ENCODE results near the gene BDKRB2.

The BDKRB2 gene

GRCh38 chr14:96204151-96205058, at the start of gene BDKRB2:
TSS of gene BDKRB2 (plus strand) at chr14:96204839. CDS start at chr14:96237108, 32,269 bp downstream.
- DNase-seq (ENCODE audit: low read depth, low spot score): peak; percentile 89

GRCh38 chr14:96154900-96155299, 49.7 kb upstream of the BDKRB2 start:
- DNase-seq (ENCODE audit: low read depth, low spot score): no peak

GRCh38 chr14:96156804-96157760, 47.6 kb upstream of the BDKRB2 start:
- no peak for DNase-seq (ENCODE audit: low read depth, low spot score)

GRCh38 chr14:96158735-96159134, 45.9 kb upstream of the BDKRB2 start:
- no peak for DNase-seq (ENCODE audit: low read depth, low spot score)

GRCh38 chr14:96160076-96160912, 44.3 kb upstream of the BDKRB2 start:
- no peak for DNase-seq (ENCODE audit: low read depth, low spot score)

- no peak for DNase-seq (ENCODE audit: low read depth, low spot score)
These were observed 43.7 kb upstream of the BDKRB2 start for GRCh38 chr14:96160913-96161310.

- DNase-seq (ENCODE audit: low read depth, low spot score): no peak
These were observed 43.0 kb upstream of the BDKRB2 start for GRCh38 chr14:96161636-96162035.

- DNase-seq (ENCODE audit: low read depth, low spot score): no peak
These were observed 42.4 kb upstream of the BDKRB2 start for GRCh38 chr14:96162265-96162664.

- DNase-seq (ENCODE audit: low read depth, low spot score): no peak
These were observed 41.9 kb upstream of the BDKRB2 start for GRCh38 chr14:96162741-96163140.

- no peak for DNase-seq (ENCODE audit: low read depth, low spot score)
These were observed 39.7 kb upstream of the BDKRB2 start for GRCh38 chr14:96164861-96165490.

GRCh38 chr14:96165493-96166436, 38.9 kb upstream of the BDKRB2 start:
- DNase-seq (ENCODE audit: low read depth, low spot score): peak; percentile 71

- DNase-seq (ENCODE audit: low read depth, low spot score): no peak
These were observed 38.0 kb upstream of the BDKRB2 start for GRCh38 chr14:96166461-96167223.

GRCh38 chr14:96167224-96168148, 37.2 kb upstream of the BDKRB2 start:
- DNase-seq (ENCODE audit: low read depth, low spot score): peak; percentile 49

- DNase-seq (ENCODE audit: low read depth, low spot score): no peak
These were observed 36.1 kb upstream of the BDKRB2 start for GRCh38 chr14:96168581-96168980.

- no peak for DNase-seq (ENCODE audit: low read depth, low spot score)
These were observed 33.6 kb upstream of the BDKRB2 start for GRCh38 chr14:96170961-96171592.

GRCh38 chr14:96173636-96174475, 30.8 kb upstream of the BDKRB2 start:
- peak; percentile 48 for DNase-seq (ENCODE audit: low read depth, low spot score)

Measured in ELF-1 (cell line).